Activated T-helper 17 cell treated with anti-CD3 and anti-CD28 coated beads, Interleukin-2, amount 50 U/mL, for 72 hours (primary cell): ENCODE results near the gene TM9SF3. TPM values are rescaled to one million over a fixed set of nuclear protein-coding genes. Genes with fewer than 3 reads are reported as not detected.

Source experiments
- total RNA-seq, 2 donors: library from RNA; stranded (reverse); gene quantifications; one replicate each; pipeline ENCODE4 v1.2.3, GENCODE V29; 2022

The TM9SF3 gene
- total RNA-seq, 2 donors from 2014 or later: 80.3 to 101 TPM

Other genes starting within 250 kb of the TM9SF3 start
- not detected for gene OPALIN, start 228.0 kb downstream of the TM9SF3 start, total RNA-seq
- gene TLL2, start 73.1 kb downstream of the TM9SF3 start, total RNA-seq: not detected
- gene PIK3AP1, start 133.5 kb upstream of the TM9SF3 start, total RNA-seq: 1 to 10 TPM; 4.3 to 6.6 TPM
- gene LCOR, start 245.3 kb upstream of the TM9SF3 start, total RNA-seq: 10 to 100 TPM; 25.5 to 29.6 TPM